Measurements from ENCODE around the gene MTMR6. TPM values are rescaled to one million over a fixed set of nuclear protein-coding genes. Genes with fewer than 3 reads are reported as not detected.
"Not testable (repeated sequence)": the region's sequence is repeated elsewhere in the genome, so short reads cannot be mapped to it uniquely, and the experiment has no call there.

MTMR6 gene
- total and polyA plus RNA-seq, 4 donors: 5.5 to 23.4 (median 17.8) TPM

DNA sequence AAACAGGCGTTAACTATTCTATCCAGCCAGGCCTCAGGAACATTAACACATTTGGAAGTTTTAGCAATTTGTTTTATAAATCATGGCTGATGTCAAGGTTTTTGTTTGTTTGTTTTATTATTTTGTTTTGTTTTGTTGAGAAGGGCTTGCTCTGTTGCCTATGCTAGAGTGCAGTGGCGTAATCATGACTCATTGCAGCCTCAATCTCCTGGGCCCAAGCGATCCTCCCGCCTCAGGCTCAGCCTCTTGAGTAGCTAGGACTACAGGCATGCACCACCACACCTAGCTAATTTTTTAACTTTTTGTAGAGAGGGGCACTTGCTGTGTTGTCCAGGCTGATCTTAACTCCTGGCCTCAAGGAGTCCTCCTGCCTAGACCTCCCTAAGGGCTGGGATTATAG is 42.4 kb upstream of the MTMR6 start:
- WGBS, 2 donors: 92 to 98% methylated on average over 4 of the region's 4 CpGs
- H3K9me3 ChIP-seq (ENCODE audit: control insufficient read depth in 4 of 4, insufficient read depth in 3 of 4, low read length in 3 of 4): no peaks in the 10 kb centered on the region
- no peak overlapping the region for H3K27ac ChIP-seq (ENCODE audit: low read depth in 1 of 2, low read length in 1 of 2)
- no peak overlapping the region for H3K4me3 ChIP-seq
- TF ChIP-seq CTCF (IDR thresholded peaks at IDR 0.05; ENCODE audit: control extremely low read depth, extremely low read depth): no peak
- DNase-seq (no peak), ATAC-seq (ENCODE audit: insufficient read depth, low FRiP score) (no peak)
- no peak overlapping the region for H3K9ac ChIP-seq (ENCODE audit: insufficient read depth in 1 of 2, low read length in 2 of 2)
- H3K4me1 ChIP-seq (ENCODE audit: control insufficient read depth in 5 of 5, insufficient read depth in 5 of 5, low read length in 5 of 5): no peaks in the 10 kb centered on the region
- H3K27me3 ChIP-seq (ENCODE audit: control insufficient read depth in 3 of 3, insufficient read depth in 3 of 3, low read length in 2 of 3): no peaks in the 10 kb centered on the region
- H3K36me3 ChIP-seq (ENCODE audit: control insufficient read depth in 4 of 4, insufficient read depth in 4 of 4, low read length in 4 of 4): peaks cover 9 to 52% (median 38%) of the 10 kb centered on the region in 4 donors

GRCh38 chr13:25324100-25324499 is 36.8 kb upstream of the MTMR6 start:
- 70 to 86% methylated on average over 2 of the region's 2 CpGs for WGBS, 2 donors
- Histone ChIP-seq H3K27ac (ENCODE audit: low read depth in 1 of 2, low read length in 1 of 2) (no peak overlapping the region), H3K9me3 (ENCODE audit: control insufficient read depth in 4 of 4, insufficient read depth in 3 of 4, low read length in 3 of 4) (no peaks in the 10 kb centered on the region), H3K27me3 (ENCODE audit: control insufficient read depth in 3 of 3, insufficient read depth in 3 of 3, low read length in 2 of 3) (no peaks in the 10 kb centered on the region), H3K4me1 (ENCODE audit: control insufficient read depth in 5 of 5, insufficient read depth in 5 of 5, low read length in 5 of 5) (peaks cover 0 to 3% (median 0%) of the 10 kb centered on the region in 5 donors), H3K9ac (ENCODE audit: insufficient read depth in 1 of 2, low read length in 2 of 2) (no peak overlapping the region), H3K36me3 (ENCODE audit: control insufficient read depth in 4 of 4, insufficient read depth in 4 of 4, low read length in 4 of 4) (peaks cover 10 to 37% (median 27%) of the 10 kb centered on the region in 4 donors), H3K4me3 (no peak overlapping the region)
- ATAC-seq (ENCODE audit: insufficient read depth, low FRiP score) (no peak), DNase-seq (no peak)
- TF ChIP-seq CTCF (IDR thresholded peaks at IDR 0.05; ENCODE audit: control extremely low read depth, extremely low read depth): no peak

- H3K36me3 ChIP-seq (ENCODE audit: control insufficient read depth in 4 of 4, insufficient read depth in 4 of 4, low read length in 4 of 4): peaks cover 7 to 34% (median 20%) of the 10 kb centered on the region in 4 donors
- no peak for ATAC-seq (ENCODE audit: insufficient read depth, low FRiP score)
- peaks cover 0 to 3% (median 0%) of the 10 kb centered on the region in 5 donors for H3K4me1 ChIP-seq (ENCODE audit: control insufficient read depth in 5 of 5, insufficient read depth in 5 of 5, low read length in 5 of 5)
- H3K27ac ChIP-seq (ENCODE audit: low read depth in 1 of 2, low read length in 1 of 2): no peak overlapping the region
- 90 to 92% methylated on average over 1 of the region's 1 CpG for WGBS, 2 donors
- H3K4me3 ChIP-seq: no peak overlapping the region
- no peaks in the 10 kb centered on the region for H3K27me3 ChIP-seq (ENCODE audit: control insufficient read depth in 3 of 3, insufficient read depth in 3 of 3, low read length in 2 of 3)
- TF ChIP-seq CTCF (IDR thresholded peaks at IDR 0.05; ENCODE audit: control extremely low read depth, extremely low read depth): no peak
- H3K9me3 ChIP-seq (ENCODE audit: control insufficient read depth in 4 of 4, insufficient read depth in 3 of 4, low read length in 3 of 4): no peaks in the 10 kb centered on the region
- no peak overlapping the region for H3K9ac ChIP-seq (ENCODE audit: insufficient read depth in 1 of 2, low read length in 2 of 2)
- no peak for DNase-seq
Observed at GRCh38 chr13:25319771-25320170, 32.5 kb upstream of the MTMR6 start.

DNA sequence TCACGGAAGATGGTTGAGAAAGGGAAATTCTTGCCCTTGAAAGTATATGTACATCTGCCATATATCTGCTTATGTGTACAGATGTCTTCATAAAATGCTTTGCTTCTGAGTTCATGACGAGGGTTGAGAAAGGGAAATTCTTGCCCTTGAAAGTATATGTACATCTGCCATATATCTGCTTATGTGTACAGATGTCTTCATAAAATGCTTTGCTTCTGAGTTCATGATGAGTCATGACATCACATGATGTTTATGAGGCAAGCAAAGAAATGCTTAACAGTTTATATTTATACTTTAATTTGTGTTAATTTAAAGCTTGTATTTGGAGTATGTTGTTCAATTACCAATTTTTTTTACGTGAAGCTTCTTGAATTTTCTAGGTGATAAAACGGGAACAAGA is 31.7 kb upstream of the MTMR6 start:
- not testable (repeated sequence) for H3K9ac ChIP-seq (ENCODE audit: insufficient read depth in 1 of 2, low read length in 2 of 2); H3K27me3 ChIP-seq (ENCODE audit: control insufficient read depth in 3 of 3, insufficient read depth in 3 of 3, low read length in 2 of 3); ATAC-seq (ENCODE audit: insufficient read depth, low FRiP score); H3K4me3 ChIP-seq; H3K9me3 ChIP-seq (ENCODE audit: control insufficient read depth in 4 of 4, insufficient read depth in 3 of 4, low read length in 3 of 4); H3K27ac ChIP-seq (ENCODE audit: low read depth in 1 of 2, low read length in 1 of 2); DNase-seq; H3K4me1 ChIP-seq (ENCODE audit: control insufficient read depth in 5 of 5, insufficient read depth in 5 of 5, low read length in 5 of 5)
- H3K36me3 ChIP-seq (ENCODE audit: control insufficient read depth in 4 of 4, insufficient read depth in 4 of 4, low read length in 4 of 4): peaks cover 8 to 32% (median 19%) of the 10 kb centered on the region in 4 donors
- WGBS, 2 donors: 86 to 94% methylated on average over 4 of the region's 4 CpGs
